ENCODE data around the gene TOMM20.
A peak's percentile ranks its signal among the peaks of the same experiment; 100 is the strongest.

TOMM20 gene

DNA sequence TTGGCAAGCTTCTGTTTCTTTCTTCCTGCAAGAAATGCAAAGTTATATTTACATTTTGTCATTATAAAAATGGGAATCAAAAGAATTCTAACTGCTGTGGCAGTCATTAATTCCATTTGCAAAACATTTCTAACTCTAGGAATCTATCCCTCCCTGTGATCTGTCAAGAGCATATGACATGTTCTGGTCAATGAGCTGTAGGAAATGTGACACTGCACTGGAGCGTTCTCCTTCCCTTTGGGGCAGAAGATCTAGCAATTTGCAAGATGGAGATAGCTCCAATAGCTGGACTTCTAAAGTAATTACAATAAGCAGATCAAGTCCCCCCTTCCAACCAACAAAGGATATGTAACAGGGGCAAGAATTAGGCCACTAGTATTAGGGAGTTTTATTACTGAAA is 6.3 kb downstream of the TOMM20 start:
- TF ChIP-seq GATA2 (IDR thresholded peaks at IDR 0.05; ENCODE audit: low read depth, low read length) (no peak), GATA3 (IDR thresholded peaks at IDR 0.05; ENCODE audit: low read depth, low read length) (no peak)

DNA sequence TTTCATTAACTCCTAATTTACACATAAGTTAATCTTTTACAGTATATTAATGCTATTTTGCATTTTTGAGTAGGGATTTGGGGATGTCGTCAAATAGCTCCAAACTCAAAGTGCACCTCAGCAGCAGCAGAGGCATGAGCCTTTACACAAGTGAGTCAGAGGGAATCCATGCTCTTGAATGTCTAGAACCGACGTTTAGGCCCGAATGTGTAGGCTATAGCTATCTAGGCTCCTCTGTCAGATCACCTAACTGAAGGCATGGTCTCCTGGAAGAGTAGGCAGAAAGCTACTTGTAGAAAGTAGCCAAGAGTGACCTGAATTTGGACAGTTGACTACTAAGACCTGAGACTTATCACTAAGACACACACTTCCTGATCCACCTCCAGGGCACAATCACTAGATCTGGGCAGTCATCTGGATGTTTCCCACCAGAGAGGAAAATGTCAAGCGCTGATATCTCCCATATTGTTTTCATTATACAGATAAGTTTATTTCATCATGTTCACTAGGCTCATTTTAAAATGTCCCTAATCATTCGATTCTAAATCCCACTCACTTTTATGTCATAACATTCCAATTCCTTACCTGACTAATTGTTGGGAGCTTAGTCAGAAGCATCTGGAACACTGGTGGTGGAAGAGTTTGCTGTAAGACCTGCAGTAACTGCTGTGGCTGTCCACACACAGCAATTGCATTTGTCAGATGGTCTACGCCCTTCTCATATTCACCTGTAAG is 15.3 kb downstream of the TOMM20 start:
- TF ChIP-seq GATA2 (IDR thresholded peaks at IDR 0.05; ENCODE audit: low read depth, low read length) (peak; percentile 71), GATA3 (IDR thresholded peaks at IDR 0.05; ENCODE audit: low read depth, low read length) (0 out of 2 replicates have a peak, but pooled peaks have one; percentile 42)

DNA sequence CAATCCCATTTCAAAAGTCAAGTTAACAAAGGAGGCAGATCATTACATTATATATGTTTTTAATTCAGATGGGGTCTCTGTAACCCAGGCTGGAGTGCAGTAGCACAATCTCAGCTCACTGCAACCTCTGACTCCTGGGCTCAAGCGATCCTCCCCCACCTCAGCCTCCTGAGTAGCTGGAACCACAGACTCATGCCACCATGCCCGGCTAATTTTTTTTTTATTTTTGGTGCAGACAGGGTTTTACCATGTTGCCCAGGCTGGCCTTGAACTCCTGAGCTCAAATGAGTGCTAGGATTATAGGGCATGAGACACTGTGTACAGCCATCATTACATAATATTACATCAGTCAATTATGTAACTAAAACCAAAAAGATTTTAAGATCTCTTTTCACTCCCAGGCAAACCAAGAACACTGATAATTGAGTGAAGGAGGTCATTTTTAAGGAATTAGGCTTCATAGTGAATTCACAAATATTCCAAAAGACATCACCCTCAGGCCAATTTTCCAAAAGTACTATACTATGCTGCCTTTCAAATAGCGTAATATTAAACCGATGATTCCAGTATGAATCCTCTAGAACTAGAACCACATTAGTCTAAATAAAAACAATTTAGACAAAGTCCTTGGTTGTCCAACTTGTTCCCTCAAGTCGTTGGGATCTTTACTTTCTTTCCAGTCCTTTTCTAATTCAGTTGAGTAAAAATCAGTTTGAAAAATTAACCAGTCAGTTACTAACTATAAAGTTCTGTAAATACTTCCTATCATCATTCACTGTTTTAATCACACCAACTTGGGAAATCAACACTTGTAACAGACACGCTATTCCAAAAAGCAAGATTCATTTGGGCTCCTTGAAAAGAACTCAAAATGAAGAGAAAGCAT is 16.1 kb downstream of the TOMM20 start:
- no peak for TF ChIP-seq GATA2 (IDR thresholded peaks at IDR 0.05; ENCODE audit: low read depth, low read length)

DNA sequence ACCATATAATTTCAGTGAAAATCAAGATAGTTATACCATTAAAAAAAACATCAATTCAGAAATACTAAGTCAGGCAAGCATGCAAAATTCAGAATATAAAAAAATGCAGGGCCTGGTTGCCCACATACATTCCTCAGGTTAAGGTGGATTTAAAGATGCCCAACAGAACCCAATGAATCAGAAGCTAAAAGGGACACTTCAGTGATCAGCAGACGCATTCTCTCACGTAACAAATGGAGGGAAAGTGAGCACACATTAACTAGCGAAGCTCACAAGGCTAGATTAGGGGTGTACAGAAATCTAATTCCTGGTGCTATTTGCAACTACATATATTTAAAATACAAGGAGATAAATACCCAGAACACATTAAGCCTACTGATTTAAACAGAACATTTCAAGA is 17.5 kb downstream of the TOMM20 start:
- no peak for TF ChIP-seq GATA3 (IDR thresholded peaks at IDR 0.05; ENCODE audit: low read depth, low read length)
- no peak for TF ChIP-seq GATA2 (IDR thresholded peaks at IDR 0.05; ENCODE audit: low read depth, low read length)

DNA sequence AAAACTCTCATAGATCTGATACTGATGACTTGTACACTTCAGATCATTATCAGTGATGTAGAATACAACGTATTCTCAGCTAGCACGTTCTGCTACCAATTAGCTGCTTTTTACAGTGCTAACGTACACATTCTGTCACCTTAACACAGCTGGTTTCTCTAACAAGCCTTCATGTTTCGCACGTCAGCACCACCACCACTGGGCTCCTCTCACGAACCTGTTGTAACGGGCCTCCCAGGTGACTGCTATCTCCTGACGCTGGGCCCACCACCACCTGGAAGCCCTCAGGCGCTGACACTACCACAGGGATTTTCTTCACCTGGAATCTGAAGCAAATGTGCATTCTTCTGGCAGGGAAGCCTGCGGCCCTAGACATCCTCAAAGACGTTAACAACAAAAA is 19.8 kb downstream of the TOMM20 start:
- no peak for TF ChIP-seq GATA2 (IDR thresholded peaks at IDR 0.05; ENCODE audit: low read depth, low read length)
- TF ChIP-seq GATA3 (IDR thresholded peaks at IDR 0.05; ENCODE audit: low read depth, low read length): no peak

DNA sequence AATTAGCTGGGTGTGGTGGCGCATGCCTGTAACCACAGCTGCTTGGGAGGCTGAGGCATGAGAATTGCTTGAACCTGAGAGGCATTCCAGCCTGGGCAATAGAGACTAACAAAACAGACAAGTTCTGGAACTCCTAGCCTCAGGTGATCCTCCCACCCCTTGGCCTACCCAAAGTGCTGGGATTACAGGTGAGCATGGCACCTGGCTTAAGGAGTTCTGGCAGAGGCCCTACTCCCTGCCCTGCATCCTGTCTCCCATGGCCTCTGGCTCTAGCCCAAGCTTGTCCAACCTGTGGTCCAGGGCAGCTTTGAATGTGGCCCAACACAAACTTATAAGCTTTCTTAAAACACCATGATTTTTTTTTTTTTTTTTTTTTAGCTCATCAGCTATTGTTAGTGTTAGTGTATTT is 20.4 kb downstream of the TOMM20 start:
- TF ChIP-seq GATA2 (IDR thresholded peaks at IDR 0.05; ENCODE audit: low read depth, low read length): no peak
- TF ChIP-seq GATA3 (IDR thresholded peaks at IDR 0.05; ENCODE audit: low read depth, low read length): no peak

DNA sequence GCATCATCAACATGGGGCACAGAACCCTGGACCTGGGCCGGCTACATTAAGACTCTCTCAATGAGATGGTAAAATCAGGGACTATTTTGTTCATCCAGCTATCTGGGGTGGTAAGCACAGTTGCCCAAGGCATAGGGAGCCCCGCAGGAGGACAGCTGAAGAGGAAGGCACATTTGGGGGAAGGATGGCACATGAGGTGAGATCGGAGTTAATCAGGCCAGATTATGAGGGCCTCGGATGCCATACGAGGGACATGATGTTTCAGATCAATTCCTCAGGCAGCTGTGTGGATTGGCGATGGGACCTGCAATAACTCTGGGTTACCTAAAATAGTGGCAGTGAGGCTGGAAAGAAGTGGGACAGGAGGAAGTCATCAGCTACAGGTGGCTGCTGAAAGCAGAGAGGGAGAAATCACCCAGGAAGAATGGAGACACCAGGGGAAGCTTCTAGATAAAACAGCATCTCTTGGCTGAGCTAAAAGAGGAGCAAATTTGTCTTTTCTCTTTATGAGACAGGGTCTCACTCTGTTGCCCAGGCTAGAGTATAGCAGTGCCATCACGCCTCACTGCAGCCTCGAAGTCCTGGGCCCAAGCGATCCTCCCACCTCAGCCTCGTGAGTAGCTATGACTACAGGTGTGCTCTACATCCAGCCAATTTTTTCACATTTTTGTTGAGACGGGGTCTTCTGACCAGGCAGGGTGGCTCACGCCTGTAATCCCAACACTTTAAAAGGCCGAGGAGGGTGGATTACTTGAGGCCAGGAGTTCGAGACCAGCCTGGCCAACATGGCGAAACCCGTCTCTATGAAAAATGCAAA is 21.1 kb downstream of the TOMM20 start:
- TF ChIP-seq GATA2 (IDR thresholded peaks at IDR 0.05; ENCODE audit: low read depth, low read length) (no peak), GATA3 (IDR thresholded peaks at IDR 0.05; ENCODE audit: low read depth, low read length) (no peak)

DNA sequence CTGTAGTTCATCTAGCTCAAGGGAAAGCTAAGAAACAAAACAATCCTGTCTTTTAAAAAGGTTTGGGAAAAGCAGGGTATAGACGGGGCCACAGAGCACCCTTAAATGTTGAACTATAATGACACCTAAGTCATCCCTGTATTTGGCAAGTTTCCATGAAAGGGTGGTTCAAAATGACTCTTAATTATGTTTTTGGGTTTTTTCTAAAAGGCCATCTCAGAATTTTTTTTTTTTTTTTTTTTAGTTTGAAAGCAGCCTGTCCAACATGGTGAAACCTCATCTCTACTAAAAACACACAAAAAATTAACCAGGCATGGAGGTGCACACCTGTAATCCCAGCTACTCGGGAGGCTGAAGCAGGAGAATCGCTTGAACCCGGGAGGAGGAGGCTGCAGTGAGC is 22.2 kb downstream of the TOMM20 start:
- TF ChIP-seq GATA2 (IDR thresholded peaks at IDR 0.05; ENCODE audit: low read depth, low read length) (no peak), GATA3 (IDR thresholded peaks at IDR 0.05; ENCODE audit: low read depth, low read length) (no peak)

DNA sequence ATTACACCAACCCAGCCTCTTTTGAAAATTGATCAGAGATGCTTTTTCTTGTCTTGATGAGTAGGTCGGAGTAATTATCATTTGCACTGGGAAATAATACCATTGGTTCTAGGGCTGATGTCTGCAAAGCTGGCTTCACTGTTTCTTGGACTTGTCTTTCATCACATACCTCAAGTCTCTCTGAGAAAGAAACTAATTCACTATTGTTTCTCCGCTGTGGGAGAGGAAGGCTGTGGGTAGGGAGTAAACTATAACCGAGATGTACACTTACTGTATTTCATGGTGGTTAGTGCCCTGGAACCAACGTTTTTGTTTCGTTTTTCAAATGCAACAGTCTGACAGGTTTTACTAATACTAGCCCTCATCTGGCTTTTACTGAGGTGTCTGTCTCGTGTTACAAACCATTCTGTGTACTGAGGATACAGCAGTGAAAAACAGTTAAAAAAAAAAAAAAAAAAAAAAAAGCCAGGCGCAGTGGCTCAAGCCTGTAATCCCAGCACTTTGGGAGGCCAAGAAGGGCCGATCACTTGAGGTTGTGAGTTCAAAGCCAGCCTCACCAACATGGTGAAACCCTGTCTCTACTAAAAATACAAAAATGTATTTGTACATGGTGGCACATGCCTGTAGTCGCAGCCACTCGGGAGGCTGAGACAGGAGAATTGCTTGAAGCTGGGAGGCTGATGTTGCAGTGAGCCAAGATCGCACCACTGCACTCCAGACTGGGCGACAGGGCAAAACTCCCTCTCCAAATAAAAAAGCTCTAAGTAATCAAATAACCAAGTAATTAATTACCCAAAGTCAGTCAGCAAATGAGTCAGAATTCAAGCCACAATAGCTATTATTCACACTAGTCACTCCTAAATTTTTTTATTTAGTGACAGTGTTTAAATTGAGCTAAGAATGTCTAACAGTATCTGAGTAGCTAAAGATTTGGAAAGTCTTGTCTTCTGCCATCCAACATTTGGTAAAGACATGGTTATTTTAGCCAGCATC is 23.3 kb downstream of the TOMM20 start:
- TF ChIP-seq GATA2 (IDR thresholded peaks at IDR 0.05; ENCODE audit: low read depth, low read length): no peak

DNA sequence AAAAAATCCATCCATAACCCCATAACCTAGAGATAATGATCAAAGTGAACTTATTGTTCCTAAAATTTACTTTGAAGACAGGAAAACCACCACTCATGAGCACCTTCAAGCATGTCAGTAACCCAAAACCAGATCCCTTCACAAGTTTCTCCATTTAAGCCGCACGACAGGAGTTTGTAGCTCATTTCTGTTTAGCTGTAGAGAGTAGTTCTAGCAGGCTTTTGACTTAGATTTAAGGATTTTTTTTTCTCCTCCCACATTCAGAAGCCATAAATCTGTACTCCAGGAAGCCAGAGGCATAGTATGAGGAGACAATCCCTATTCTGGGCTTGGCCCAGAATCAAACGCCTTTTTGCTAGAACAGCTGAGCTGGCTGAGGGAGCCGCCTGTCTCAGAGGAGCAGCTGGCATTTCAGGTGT is 25.6 kb downstream of the TOMM20 start:
- TF ChIP-seq GATA3 (IDR thresholded peaks at IDR 0.05; ENCODE audit: low read depth, low read length) (no peak), GATA2 (IDR thresholded peaks at IDR 0.05; ENCODE audit: low read depth, low read length) (no peak; the same call in 1 of the 2 replicates)

DNA sequence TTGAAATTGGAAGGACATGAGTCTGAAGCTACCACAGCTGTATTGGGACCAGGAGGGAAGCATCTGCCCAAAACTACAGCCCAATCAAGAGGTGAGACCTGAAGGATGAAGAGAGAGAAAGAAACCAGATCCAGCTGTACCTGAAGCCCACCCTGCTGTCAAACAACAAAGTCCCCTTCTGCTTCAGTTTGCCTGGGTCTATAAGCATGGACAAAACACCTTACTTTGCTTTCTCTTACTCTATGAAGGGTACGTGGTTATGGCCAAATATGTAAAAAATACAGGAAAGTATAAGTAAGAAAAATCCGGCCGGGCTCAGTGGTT is 26.4 kb downstream of the TOMM20 start:
- no peak for TF ChIP-seq GATA2 (IDR thresholded peaks at IDR 0.05; ENCODE audit: low read depth, low read length)
- TF ChIP-seq GATA3 (IDR thresholded peaks at IDR 0.05; ENCODE audit: low read depth, low read length): no peak

DNA sequence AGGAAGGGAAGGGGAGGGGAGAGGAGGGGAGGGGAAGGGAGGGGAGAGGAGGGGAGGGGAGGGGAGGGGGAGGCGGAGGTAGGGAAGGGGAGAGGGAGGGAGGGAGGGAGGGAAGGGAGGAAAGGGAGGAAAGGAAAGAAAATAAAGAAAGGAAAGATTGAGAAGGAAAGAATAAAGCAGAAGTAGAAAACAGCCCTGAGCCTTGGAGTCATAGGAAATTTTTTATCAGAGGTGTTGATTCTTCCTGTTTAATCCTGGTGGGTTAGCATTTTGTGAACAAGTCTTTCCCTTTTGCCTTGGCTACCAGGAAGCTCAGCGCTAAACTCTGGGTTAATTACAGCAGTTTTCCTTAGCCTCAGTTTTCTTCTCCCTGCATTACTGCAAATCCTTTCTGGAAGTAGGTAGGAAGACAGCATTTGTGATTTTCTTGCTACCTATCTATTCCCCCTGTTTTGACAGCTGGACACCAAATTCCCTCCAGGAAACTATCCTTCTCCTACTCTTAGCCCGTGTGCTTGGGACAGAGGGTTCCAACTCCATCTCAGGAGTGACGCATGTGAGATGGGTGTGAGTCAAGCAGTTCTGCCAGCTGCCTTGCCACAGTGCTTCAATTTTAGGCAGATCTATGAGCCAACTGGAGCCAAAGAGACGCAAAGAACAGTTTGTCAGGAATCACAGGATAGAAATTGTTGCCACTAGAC is 26.9 kb downstream of the TOMM20 start:
- TF ChIP-seq GATA3 (IDR thresholded peaks at IDR 0.05; ENCODE audit: low read depth, low read length): no peak
- TF ChIP-seq GATA2 (IDR thresholded peaks at IDR 0.05; ENCODE audit: low read depth, low read length): no peak

Data from SH-SY5Y (cell line).